HepG2 (cell line): ENCODE data around the gene SECISBP2L. TPM values are rescaled to one million over a fixed set of nuclear protein-coding genes. Genes with fewer than 3 reads are reported as not detected.
A peak's percentile ranks its signal among the peaks of the same experiment; 100 is the strongest.

Experiments used
- ATAC-seq: fragments of 200-7000 bp; cut with Tn5 transposase; 3 replicates; pipeline ENCODE4 v1.9.1; 2020; ENCODE audit warnings: mild to moderate bottlenecking, moderate library complexity
- BruUV-seq: library from RNA; stranded (reverse); fragments of 400-500 nt; replicated peaks from 2 replicates; lab custom pipeline; 2021; lab: Mats Ljungman, UMichigan
- CTCF ChIA-PET: fragments of 300-600 bp; formaldehyde crosslinking; extraction: SDS; loops from one replicate; lab custom pipeline; 2021; ENCODE audit warnings: low total read pairs, inconsistent platforms, low intra/inter-chr PET ratio; lab: Yijun Ruan, JAX
- POLR2A ChIA-PET: fragments of 350-600 bp; sonication (Branson Sonifier 250); formaldehyde crosslinking; loops from one replicate; lab custom pipeline; 2020; ENCODE audit warnings: antibody characterized with exemption, inconsistent platforms; lab: Yijun Ruan, JAX
- DNase-seq: peaks from one replicate; pipeline ENCODE4 v3.0.0-alpha.2; 2015; ENCODE audit warnings: low spot score
- FAIRE-seq: peaks from 3 replicates; lab custom pipeline; 2011; peaks lifted over from hg19 to GRCh38; lab: Jason Lieb, UNC
- H2AFZ ChIP-seq: one replicate; pipeline ENCODE4 v1.6.1; 2011; ENCODE audit warnings: low read length, inconsistent platforms
- H3K27ac ChIP-seq: fragments of 300-600 bp; 3 replicates; pipeline ENCODE4 v1.8.0; 2011; ENCODE audit warnings: mixed run types, mild to moderate bottlenecking, mixed read lengths, low read length, inconsistent platforms; ENCODE audit not compliant: insufficient read depth; ENCODE audit errors: extremely low read length
- H3K27me3 ChIP-seq, 2 experiments: fragments of 200-600 bp in 1 of 2; 2 replicates in 1 of 2; 3 replicates in 1 of 2; pipeline versions ENCODE4 v1.6.0 to v1.8.0; 2011; ENCODE audit warnings: low read length in 2 of 2, mild to moderate bottlenecking in 2 of 2, moderate library complexity in 2 of 2, inconsistent platforms in 1 of 2; ENCODE audit not compliant: insufficient read depth in 2 of 2, control insufficient read depth in 1 of 2
- H3K36me3 ChIP-seq, 2 experiments: fragments of 200-600 bp in 1 of 2; replicated peaks in 1 of 2; 2 replicates in 1 of 2; 3 replicates in 1 of 2; pipeline versions ENCODE4 v1.5.1 to v1.8.0; 2011; ENCODE audit warnings: low read length in 2 of 2, inconsistent platforms in 1 of 2; ENCODE audit not compliant: insufficient read depth in 2 of 2, control insufficient read depth in 1 of 2
- H3K4me1 ChIP-seq: 2 replicates; pipeline ENCODE4 v1.5.1; 2012; ENCODE audit warnings: low read length, inconsistent platforms; ENCODE audit not compliant: insufficient read depth
- H3K4me2 ChIP-seq: 2 replicates; pipeline ENCODE4 v1.6.0; 2011; ENCODE audit warnings: low read depth, low read length, inconsistent platforms
- H3K4me3 ChIP-seq, 3 experiments: fragments of 200-600 bp in 1 of 3; sonication (generic), shearing (Covaris generic) in 1 of 3; replicated peaks in 1 of 3; 2 replicates each; pipeline ENCODE4 v1.5.1; 2011 to 2016; ENCODE audit warnings: low read length in 3 of 3, inconsistent platforms in 2 of 3, low read depth in 2 of 3, mild to moderate bottlenecking in 2 of 3, control low read depth in 1 of 3, mixed read lengths in 1 of 3; ENCODE audit not compliant: insufficient read depth in 1 of 3
- H3K79me2 ChIP-seq: one replicate; pipeline ENCODE4 v1.6.1; 2011; ENCODE audit warnings: low read length, inconsistent platforms; ENCODE audit not compliant: insufficient read depth
- H3K9ac ChIP-seq: 2 replicates; pipeline ENCODE4 v1.6.0; 2011; ENCODE audit warnings: mild to moderate bottlenecking, low read depth, low read length, inconsistent platforms; ENCODE audit not compliant: insufficient read depth
- H3K9me3 ChIP-seq: 2 replicates; pipeline ENCODE4 v1.5.1; 2012; ENCODE audit warnings: mild to moderate bottlenecking, low read length
- H4K20me1 ChIP-seq: 2 replicates; pipeline ENCODE4 v1.6.0; 2011; ENCODE audit warnings: inconsistent platforms, mild to moderate bottlenecking, low read length, moderate library complexity; ENCODE audit not compliant: insufficient read depth
- ATF7 ChIP-seq, 2 experiments: fragments of 450-650 bp in 1 of 2; sonication (generic) in 1 of 2; formaldehyde crosslinking in 1 of 2; IDR thresholded peaks; 2 replicates each; pipeline versions ENCODE4 v1.4.0 to v1.6.1; 2016 to 2020; ENCODE audit warnings: antibody characterized with exemption in 1 of 2, mild to moderate bottlenecking in 1 of 2, missing genetic modification reagents in 1 of 2
- HNRNPL ChIP-seq: fragments of 200-400 bp; formaldehyde crosslinking; IDR thresholded peaks from 2 replicates; pipeline ENCODE4 v1.6.1; 2017; ENCODE audit warnings: mild to moderate bottlenecking, low read depth, low read length
- KMT2A ChIP-seq: sonication (generic); formaldehyde crosslinking; IDR thresholded peaks from 2 replicates; pipeline ENCODE4 v1.4.0; 2020; ENCODE audit warnings: missing genetic modification reagents
- MAX ChIP-seq: IDR thresholded peaks from 2 replicates; pipeline ENCODE4 v1.6.1; 2012; ENCODE audit warnings: inconsistent platforms
- NR2F1 ChIP-seq, 2 experiments: fragments of 450-650 bp in 1 of 2; formaldehyde crosslinking in 1 of 2; IDR thresholded peaks; 2 replicates each; pipeline versions ENCODE4 v1.5.0 to v1.6.1; 2016 to 2020; ENCODE audit warnings: mild to moderate bottlenecking in 1 of 2, missing compliant biosample characterization in 1 of 2, missing genetic modification reagents in 1 of 2, moderate library complexity in 1 of 2
- SOX13 ChIP-seq, 3 experiments: fragments of 450-650 bp in 1 of 3; sonication (generic) in 1 of 3; formaldehyde crosslinking in 1 of 3; IDR thresholded peaks in 2 of 3; conservative IDR thresholded peaks in 1 of 3; 2 replicates each; pipeline versions ENCODE4 v1.5.0 to v1.6.1; 2016 to 2020; ENCODE audit warnings: antibody characterized with exemption in 1 of 3, mild to moderate bottlenecking in 1 of 3, missing compliant biosample characterization in 1 of 3, missing genetic modification reagents in 1 of 3, moderate library complexity in 1 of 3
- ZC3H4 ChIP-seq: sonication (generic); formaldehyde crosslinking; IDR thresholded peaks from 2 replicates; pipeline ENCODE4 v1.4.0; 2020; ENCODE audit warnings: missing genetic modification reagents, borderline replicate concordance
- ZNF329 ChIP-seq: sonication (generic); formaldehyde crosslinking; IDR thresholded peaks from 2 replicates; pipeline ENCODE4 v1.9.0; 2021; ENCODE audit warnings: low read depth, mild to moderate bottlenecking, missing genetic modification reagents
- ZNF746 ChIP-seq: sonication (generic); formaldehyde crosslinking; IDR thresholded peaks from 2 replicates; pipeline ENCODE4 v1.8.0; 2022; ENCODE audit warnings: mild to moderate bottlenecking, missing genetic modification reagents
- ZNF883 ChIP-seq: sonication (generic); formaldehyde crosslinking; IDR thresholded peaks from 2 replicates; pipeline ENCODE4 v1.5.1; 2020; ENCODE audit warnings: mild to moderate bottlenecking, missing genetic modification reagents; ENCODE audit errors: not compliant biosample characterization
- ZSCAN20 ChIP-seq: sonication (generic); formaldehyde crosslinking; IDR thresholded peaks from 2 replicates; pipeline ENCODE4 v1.4.0; 2020; ENCODE audit warnings: missing genetic modification reagents, mild to moderate bottlenecking, borderline replicate concordance
- WGBS: methylation state at CpG from one replicate; pipeline ENCODE4 v1.1.6; 2017; ENCODE audit warnings: low lambda C conversion rate; 5-methylcytosine and 5-hydroxymethylcytosine counted together
- in situ Hi-C: cut with HindIII; loops from 2 replicates; pipeline ENCODE4 v1.10.0; 2017; ENCODE audit warnings: low pct_unique_long_range_greater_than_20kb; ENCODE audit not compliant: extremely low pct_ligation_motif_present
- intact Hi-C: fragments of 100-400 bp; cut with micrococcal nuclease; formaldehyde crosslinking; loops from one replicate; pipeline ENCODE4 v1.10.0; 2022; ENCODE audit not compliant: unreplicated experiment
- polyA plus RNA-seq, 8 experiments: library from polyadenylated mRNA; depleted of rRNA in 3 of 8; stranded (reverse) in 7 of 8; unstranded in 1 of 8; fragments of >200 nt; fragmentation: Illumina TruSeq in 4 of 8; extraction: Trizol in 4 of 8; gene quantifications; 2 replicates each; pipeline versions ENCODE4 v1.2.1 to v1.2.3, GENCODE V29; 2011 to 2016; ENCODE audit warnings: low read depth in 4 of 8, missing spikeins in 1 of 8, mixed read lengths in 1 of 8; ENCODE audit not compliant: insufficient read depth in 1 of 8
- total RNA-seq, 5 experiments: library from RNA; depleted of rRNA; stranded (reverse); fragments of >200 nt; fragmentation: Illumina TruSeq; extraction: Trizol; gene quantifications; 2 replicates each; pipeline ENCODE4 v1.2.3, GENCODE V29; 2016; ENCODE audit warnings: low read depth in 1 of 5
- TF ChIP-seq, protein P1 (sequence below): fragments of 450-650 bp; IDR thresholded peaks from 2 replicates; pipeline ENCODE4 v1.6.1; 2017; ENCODE audit warnings: mild to moderate bottlenecking
- TF ChIP-seq, protein P2 (sequence below), 2 experiments: sonication (generic) in 1 of 2; formaldehyde crosslinking in 1 of 2; IDR thresholded peaks; 2 replicates each; pipeline versions ENCODE4 v1.4.0 to v1.6.1; 2018 to 2020; ENCODE audit warnings: missing genetic modification reagents in 2 of 2, borderline replicate concordance in 1 of 2, low read depth in 1 of 2, mild to moderate bottlenecking in 1 of 2, missing biosample characterization in 1 of 2
- TF ChIP-seq, protein P3 (sequence below): sonication (generic); formaldehyde crosslinking; IDR thresholded peaks from 2 replicates; pipeline ENCODE4 v1.8.1; 2023; ENCODE audit warnings: mild to moderate bottlenecking, moderate library complexity, missing genetic modification reagents

Gene SECISBP2L
- total and polyA plus RNA-seq, 2 of the 13 experiments (the other 11 are each of a cell fraction or from before 2014, with no cell fraction given) = 13.9 to 15.6 TPM

DNA sequence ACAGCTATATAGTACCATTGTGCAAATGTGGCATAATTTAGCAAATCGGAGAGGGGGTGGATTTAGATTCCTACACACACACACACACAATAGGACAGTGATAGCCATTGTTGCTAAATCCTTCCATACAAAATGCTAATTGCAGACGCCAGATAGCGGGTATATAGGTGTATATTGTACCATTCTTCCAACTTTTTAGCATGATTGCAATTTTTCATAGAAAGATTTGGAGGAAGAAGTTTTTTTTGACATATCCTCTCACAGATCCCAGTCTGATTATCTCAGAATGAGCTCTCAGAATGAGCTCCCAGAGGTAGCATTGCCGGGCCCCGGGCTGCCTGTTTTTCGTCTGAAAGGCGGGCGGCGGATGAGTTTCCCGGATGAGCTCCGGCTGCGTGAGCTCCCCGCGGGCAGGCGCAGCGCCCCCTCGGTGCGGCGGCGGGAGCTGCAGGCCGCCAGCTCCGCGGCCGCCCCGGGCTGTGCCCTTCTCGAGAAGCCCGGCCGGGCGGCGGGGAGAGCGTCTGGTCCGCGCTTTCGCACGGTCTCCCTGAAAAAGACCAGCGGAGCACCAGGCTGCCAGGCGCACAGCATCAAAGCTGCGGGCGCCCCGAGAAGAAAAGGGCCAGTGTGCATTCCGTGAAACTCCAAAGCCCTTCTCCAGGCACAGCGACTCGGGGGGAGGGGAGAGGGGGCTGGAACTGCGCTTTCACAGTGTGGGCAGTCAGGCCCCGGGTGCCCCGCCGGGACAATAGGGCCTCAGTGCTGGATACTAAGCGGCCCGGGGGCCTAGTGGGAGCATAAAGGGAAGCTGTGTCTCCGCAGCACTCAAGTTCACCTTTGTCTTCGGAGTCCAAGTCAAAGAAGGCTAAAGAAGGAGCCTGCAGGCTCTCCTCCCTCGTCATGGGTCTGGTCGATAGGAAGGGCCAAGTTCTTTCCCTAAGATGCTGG lies 70.5 kb downstream of the SECISBP2L start:
- peaks cover 3 to 6% of the 10 kb centered on the region in 2 experiments; a peak in 3 of 5 replicates for H3K27me3 ChIP-seq
- H2AFZ ChIP-seq = peak overlapping the region; percentile 97
- H3K4me2 ChIP-seq = peak overlapping the region; percentile 98
- FAIRE-seq (no peak), ATAC-seq (peak; percentile 94), DNase-seq (peak; percentile 65)
- WGBS = 5% methylated on average over 16 of the region's 53 CpGs
- no peaks in the 10 kb centered on the region for H3K36me3 ChIP-seq
- no peaks in the 10 kb centered on the region for H4K20me1 ChIP-seq
- TSS peak; percentile 80 for BruUV-seq
- H3K27ac ChIP-seq = peak overlapping the region; percentile 51
- intact Hi-C loops (loop anchor here (2.0 kb wide), 2 partner anchors 113 to 171 kb away; no protein-coding TSS in a partner anchor), in situ Hi-C loops (no loop called here)
- H3K4me1 ChIP-seq = peaks cover 18% of the 10 kb centered on the region
- ChIA-PET POLR2A (interaction anchor here (0.8 to 2.0 kb wide), 5 partner anchors 11 to 194 kb away, joined by 3 to 10 read pairs (median 4); partner anchors contain the start of genes CEP152, GALK2, SECISBP2L and SHC4), CTCF (no interaction called here)
- H3K9me3 ChIP-seq = no peaks in the 10 kb centered on the region
- peak overlapping the region; percentile 69 to 80 (median 71) for H3K4me3 ChIP-seq
- peak overlapping the region; percentile 73 for H3K9ac ChIP-seq
- no peaks in the 10 kb centered on the region for H3K79me2 ChIP-seq
- TF ChIP-seq SOX13 (IDR thresholded peaks at IDR 0.05) (no peak), SOX13 (CRISPR knock-in tag; conservative IDR thresholded peaks at IDR 0.05 in 1 of 2, IDR thresholded peaks at IDR 0.05 in 1 of 2) (0 out of 4 replicates have a peak, but pooled peaks of 1 of the 2 experiments have one; percentile 9), ZNF329 (CRISPR knock-in tag) (peak; percentile 45; the same call in 1 of the 2 replicates), NR2F1 (CRISPR knock-in tag; IDR thresholded peaks at IDR 0.05) (no peak), ATF7 (IDR thresholded peaks at IDR 0.05) (no peak), ATF7 (CRISPR knock-in tag; IDR thresholded peaks at IDR 0.05) (no peak), ZNF883 (CRISPR knock-in tag) (no peak), ZC3H4 (no peak), KMT2A (CRISPR knock-in tag) (peak; percentile 21; the same call in 1 of the 2 replicates), ZNF746 (CRISPR knock-in tag) (no peak), HNRNPL (0 out of 2 replicates have a peak, but pooled peaks have one; percentile 54), MAX (peak; percentile 63), ZSCAN20 (CRISPR knock-in tag) (peak; percentile 31; the same call in 1 of the 2 replicates)
- TF ChIP-seq, protein P1, sequence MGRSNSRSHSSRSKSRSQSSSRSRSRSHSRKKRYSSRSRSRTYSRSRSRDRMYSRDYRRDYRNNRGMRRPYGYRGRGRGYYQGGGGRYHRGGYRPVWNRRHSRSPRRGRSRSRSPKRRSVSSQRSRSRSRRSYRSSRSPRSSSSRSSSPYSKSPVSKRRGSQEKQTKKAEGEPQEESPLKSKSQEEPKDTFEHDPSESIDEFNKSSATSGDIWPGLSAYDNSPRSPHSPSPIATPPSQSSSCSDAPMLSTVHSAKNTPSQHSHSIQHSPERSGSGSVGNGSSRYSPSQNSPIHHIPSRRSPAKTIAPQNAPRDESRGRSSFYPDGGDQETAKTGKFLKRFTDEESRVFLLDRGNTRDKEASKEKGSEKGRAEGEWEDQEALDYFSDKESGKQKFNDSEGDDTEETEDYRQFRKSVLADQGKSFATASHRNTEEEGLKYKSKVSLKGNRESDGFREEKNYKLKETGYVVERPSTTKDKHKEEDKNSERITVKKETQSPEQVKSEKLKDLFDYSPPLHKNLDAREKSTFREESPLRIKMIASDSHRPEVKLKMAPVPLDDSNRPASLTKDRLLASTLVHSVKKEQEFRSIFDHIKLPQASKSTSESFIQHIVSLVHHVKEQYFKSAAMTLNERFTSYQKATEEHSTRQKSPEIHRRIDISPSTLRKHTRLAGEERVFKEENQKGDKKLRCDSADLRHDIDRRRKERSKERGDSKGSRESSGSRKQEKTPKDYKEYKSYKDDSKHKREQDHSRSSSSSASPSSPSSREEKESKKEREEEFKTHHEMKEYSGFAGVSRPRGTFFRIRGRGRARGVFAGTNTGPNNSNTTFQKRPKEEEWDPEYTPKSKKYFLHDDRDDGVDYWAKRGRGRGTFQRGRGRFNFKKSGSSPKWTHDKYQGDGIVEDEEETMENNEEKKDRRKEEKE = no peak
- TF ChIP-seq, protein P2, sequence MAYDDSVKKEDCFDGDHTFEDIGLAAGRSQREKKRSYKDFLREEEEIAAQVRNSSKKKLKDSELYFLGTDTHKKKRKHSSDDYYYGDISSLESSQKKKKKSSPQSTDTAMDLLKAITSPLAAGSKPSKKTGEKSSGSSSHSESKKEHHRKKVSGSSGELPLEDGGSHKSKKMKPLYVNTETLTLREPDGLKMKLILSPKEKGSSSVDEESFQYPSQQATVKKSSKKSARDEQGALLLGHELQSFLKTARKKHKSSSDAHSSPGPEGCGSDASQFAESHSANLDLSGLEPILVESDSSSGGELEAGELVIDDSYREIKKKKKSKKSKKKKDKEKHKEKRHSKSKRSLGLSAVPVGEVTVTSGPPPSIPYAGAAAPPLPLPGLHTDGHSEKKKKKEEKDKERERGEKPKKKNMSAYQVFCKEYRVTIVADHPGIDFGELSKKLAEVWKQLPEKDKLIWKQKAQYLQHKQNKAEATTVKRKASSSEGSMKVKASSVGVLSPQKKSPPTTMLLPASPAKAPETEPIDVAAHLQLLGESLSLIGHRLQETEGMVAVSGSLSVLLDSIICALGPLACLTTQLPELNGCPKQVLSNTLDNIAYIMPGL (CRISPR knock-in tag; IDR thresholded peaks at IDR 0.05; ENCODE audit: borderline replicate concordance in 1 of 2, low read depth in 1 of 2) = peak; percentile 75 to 82; a peak in 2 of 4 replicates
- TF ChIP-seq, protein P3, sequence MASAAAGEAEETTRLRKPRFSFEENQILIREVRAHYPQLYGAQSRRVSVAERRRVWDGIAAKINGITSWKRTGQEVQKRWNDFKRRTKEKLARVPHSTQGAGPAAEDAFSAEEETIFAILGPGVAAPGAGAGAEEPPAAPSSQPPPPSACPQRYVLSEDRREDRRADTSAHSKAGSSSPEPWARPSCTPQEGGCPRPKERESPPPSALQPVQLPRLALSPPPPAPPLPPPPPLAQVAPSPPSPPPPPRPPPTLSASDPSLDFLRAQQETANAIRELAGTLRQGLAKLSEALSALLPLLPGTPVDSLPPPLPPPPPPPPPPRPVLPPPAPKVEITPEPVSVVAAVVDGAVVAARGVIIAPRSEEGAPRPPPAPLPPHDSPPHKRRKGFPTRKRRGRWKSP (CRISPR knock-in tag) = peak; percentile 43; the same call in 1 of the 2 replicates
